Putamen (tissue), 1 donor: Measurements from ENCODE around the gene ECM1.
A peak's percentile ranks its signal among the peaks of the same experiment; 100 is the strongest.

ENCODE experiments used
- DNase-seq: peaks from one replicate; pipeline ENCODE4 v3.0.0-alpha.2; 2016; ENCODE audit warnings: low spot score

Gene ECM1

DNA sequence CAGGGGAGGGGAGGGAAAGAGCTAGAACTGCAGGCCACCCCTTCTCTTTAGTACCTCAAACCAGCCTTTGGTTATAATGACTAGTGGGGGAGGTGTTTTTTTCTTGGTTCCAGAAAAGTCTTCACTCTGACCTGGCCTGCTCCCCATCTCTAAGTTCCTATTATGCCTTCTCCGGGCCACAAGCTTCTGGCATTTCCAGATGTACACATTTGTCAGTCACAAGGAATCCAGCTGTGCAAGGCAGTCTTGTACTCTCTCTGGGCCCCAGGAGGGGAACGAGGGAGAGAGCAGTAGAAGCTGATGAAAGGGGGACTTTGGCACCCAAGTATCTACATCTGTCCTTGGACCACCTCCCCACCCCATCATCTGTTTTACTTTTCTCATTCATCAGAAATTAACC lies 4.9 kb downstream of the ECM1 start:
- no peak for DNase-seq

DNA sequence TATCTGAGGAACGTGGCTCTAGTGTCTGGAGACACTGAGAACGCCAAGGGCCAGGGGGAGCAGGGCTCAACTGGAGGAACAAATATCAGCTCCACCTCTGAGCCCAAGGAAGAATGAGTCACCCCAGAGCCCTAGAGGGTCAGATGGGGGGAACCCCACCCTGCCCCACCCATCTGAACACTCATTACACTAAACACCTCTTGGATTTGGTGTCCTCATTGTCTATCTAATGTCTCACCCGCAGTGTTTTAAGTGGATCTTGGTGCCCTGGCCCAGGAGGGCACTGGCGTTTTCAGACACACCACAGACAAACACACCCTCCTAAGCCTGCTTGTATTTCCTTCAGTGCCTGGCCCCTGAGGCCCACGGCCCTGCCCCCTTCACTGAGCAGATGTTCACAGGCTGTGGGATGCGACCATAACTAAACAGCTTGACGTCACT lies 5.5 kb downstream of the ECM1 start:
- DNase-seq = no peak

GRCh38 chr1:150514260-150514659 lies 6.4 kb downstream of the ECM1 start:
- no peak for DNase-seq

DNA sequence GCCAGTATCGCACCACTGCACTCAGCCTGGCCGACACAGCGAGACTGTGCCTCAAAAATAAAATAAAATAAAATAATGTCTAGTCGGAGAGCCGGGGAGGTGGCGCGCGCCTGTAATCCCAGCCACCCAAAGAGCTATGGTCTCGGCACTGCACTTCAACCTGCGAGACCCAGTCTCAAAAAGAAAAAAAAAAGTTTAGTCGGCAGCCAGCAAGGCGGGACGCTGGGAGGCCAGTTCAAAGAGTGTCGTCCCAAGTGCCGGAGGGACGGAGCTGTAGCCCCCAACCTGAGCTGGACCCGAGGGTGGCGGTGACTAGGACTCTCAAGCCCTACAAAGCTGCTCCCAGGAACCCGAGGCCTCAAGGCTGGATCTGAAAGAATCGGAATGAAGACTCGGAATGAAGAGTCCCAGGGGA lies 7.0 kb downstream of the ECM1 start:
- DNase-seq = no peak

- DNase-seq = peak; percentile 97
Measured at GRCh38 chr1:150515328-150516049, 7.6 kb downstream of the ECM1 start, which contains the start of gene FALEC. TSS of gene FALEC (plus strand) at chr1:150515752.

GRCh38 chr1:150516050-150516591 lies 8.2 kb downstream of the ECM1 start:
- DNase-seq = peak; percentile 24

GRCh38 chr1:150516616-150517015 lies 8.7 kb downstream of the ECM1 start:
- no peak for DNase-seq

- DNase-seq = no peak
Measured at GRCh38 chr1:150521196-150521968, 13.5 kb downstream of the ECM1 start.

GRCh38 chr1:150525348-150525747 lies 17.4 kb downstream of the ECM1 start:
- DNase-seq = no peak

DNA sequence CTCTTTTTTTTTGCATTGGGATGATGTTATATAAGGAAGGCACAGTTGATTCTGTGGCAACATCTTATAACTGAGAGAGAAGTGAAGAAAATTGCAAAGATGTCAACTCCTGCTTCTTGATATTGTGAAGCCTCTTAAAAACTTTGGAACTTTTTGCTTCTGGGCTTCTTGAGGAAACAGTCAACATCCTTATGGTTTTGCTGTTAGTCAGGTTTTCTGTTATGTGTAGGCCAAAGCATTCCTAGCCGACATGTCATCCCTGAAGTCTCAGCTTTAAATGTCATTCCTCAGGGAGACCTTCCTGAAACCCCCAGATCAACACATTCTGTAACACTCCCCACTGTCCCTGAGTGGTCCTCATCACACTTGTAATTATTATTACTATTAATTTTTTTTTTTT lies 20.3 kb downstream of the ECM1 start:
- no peak for DNase-seq

DNA sequence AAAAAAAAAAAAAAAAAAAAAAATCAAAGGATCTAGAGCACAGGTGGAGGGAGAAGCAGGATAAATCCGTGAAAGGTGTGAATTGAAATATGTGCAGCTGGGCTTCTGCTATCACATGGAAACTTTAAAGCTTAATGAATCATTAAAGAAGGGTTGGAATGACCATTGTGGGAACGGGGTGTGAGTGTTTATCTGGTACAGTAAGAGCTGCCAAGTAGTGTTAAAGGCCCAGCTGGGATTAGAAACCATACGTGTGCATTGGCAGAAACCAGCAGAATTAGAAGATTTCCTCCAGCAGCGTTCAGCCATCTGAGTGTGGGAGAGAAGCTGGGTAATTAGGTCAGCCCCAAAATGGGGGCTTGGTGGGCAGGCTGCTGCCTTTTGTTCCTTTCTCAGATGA lies 21.1 kb downstream of the ECM1 start:
- no peak for DNase-seq

DNA sequence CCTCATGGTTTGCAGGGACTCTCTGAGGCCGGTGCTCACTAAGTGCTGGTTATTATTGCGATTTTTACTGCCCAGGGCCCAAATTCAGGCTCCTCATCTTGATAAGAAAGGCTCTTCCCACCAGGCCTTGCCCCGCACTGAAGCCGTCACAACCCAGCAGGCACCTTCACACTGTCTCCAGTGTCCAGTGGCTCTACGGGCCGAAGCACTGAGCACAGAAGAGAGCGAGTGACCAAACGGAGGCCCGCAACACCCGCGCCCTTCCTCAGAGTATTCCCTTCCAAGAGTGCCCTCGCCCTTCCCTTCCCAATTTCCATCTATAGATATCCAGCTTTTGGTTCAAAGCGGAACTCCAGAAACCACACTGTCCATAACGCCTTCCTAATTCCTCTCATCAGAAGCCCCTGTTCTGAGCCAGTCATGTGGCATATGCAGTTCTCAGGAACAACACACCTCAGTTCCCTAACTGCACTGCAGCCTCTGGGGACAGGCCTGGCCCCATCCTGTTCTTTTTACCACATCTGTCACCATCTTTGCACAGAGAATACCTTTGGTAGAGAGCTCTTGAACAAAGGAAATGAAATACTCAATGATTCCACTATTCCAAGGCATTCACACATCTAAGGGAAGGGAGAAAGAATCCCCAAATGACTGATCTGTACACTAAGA lies 22.7 kb downstream of the ECM1 start:
- DNase-seq = no peak

- no peak for DNase-seq
Measured at GRCh38 chr1:150532860-150533259, 25.0 kb downstream of the ECM1 start.

- no peak for DNase-seq
Measured at GRCh38 chr1:150534002-150534401, 26.1 kb downstream of the ECM1 start.

DNA sequence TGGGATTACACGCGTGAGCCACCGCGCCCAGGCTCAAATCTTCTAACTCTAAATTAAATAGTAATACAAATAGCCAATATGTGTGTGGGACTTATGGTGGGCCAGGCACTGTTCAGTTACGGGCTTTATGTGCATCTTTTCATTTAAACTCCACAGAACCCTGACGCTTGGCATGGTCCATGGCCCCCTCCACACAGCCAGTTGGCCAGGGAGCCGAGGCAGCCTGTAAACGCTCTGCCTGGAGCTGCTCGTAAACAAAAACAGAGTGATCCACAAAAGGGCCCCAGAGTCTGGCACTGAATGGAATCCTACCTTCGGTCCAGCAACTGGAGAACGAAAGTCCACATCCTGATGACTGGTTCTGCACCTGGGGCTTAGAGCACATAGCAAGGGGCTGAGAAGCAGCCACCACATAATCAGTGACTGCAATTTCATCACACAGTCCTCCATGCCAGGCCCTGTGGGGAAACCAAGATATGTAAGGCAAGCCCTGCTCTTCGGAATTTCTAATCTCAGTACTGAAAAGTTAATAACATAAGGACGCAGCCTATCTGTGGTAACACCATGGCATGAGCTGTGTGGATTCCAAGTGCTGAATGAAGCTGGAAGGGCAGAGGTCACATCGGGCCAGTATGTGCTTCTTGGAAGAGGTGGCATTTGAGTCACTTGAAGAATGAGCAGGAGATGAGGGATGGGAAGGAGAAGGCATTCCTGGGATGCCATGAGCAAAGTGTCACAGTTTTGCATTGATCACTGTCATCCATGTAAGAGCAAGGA lies 27.8 kb downstream of the ECM1 start:
- no peak for DNase-seq

- no peak for DNase-seq
Measured at GRCh38 chr1:150536836-150537731, 29.2 kb downstream of the ECM1 start.

DNA sequence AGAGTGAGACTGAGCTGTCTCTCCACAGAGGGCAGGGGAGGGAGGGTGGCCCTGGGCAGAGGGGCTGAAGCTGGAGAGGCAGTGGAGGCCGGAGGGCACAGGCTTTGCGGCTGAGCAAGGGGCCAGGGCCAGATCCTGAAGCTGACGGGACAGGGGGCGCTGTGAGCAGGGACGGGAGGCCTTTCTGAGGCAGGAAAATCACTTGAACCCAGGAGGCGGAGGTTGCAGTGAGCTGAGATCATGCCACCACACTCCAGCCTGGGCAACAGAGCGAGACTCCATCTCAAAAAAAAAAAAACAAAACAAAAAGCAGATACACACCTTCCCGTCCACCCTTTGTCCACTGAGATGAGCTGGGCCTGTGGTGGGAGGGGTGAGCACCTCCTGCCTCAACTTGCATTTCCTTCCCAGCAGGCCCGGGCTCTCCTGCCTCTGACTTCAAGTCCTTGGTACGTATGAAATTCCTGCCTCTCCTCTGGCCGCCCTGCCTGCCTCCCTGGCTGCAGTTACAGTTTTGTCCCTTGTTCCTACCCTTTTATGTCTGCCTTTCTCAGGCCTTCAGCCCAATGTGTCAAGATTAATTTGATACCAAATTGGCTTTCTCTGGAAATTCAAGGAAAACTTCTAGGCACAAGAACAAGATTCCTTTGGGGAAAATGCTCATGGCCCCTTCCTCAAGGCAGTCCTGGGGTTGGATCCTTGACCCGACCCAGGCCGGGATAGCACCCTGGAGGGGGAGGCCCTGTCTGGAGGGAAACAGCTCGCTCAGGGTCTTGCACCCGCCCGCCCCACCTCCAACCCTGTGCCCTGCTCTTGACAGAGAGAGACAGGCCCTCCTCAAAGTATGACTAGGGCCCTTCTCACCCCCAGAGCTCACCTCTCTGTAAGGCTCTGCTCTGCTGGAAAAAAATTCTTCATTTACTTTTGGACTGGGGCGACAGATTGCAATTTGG lies 30.1 kb downstream of the ECM1 start:
- no peak for DNase-seq

DNA sequence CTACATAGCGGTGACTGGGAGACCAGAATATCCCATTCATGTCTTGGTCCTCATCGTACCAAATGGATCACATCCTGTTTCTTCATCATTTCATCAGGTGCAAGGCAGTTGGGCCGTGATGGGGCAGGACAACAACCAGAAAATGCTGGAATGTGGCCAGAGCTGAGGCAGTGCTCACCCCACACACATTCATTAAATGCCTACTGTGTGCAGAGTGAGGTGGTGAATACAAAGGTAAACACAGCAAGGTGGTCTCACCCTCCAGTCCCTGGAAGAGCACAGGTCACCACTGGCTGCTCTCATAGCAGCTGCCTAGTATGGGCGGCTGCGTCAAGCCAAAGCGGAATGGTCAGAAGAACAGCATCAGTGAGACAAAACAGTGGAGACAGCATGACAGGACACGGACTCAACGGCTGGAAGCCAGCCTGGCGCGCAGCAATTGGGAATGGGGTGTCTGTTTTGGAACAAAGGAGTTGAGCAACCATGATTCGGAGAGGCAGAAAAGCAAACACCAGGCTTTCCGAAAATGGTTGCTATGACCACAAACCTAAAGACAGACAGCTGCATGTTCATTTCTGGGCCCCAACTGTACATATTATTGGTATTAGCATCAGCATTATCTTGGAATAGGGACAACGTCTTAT lies 35.7 kb downstream of the ECM1 start:
- no peak for DNase-seq

GRCh38 chr1:150544204-150544603 lies 36.3 kb downstream of the ECM1 start:
- DNase-seq = no peak
